ENCODE results near the gene TENM4. TPM values are rescaled to one million over a fixed set of nuclear protein-coding genes. Genes with fewer than 3 reads are reported as not detected.

Gene TENM4
- total RNA-seq, 1 donor from 2014 or later: 0.63 TPM

- no peak overlapping the region for H3K27ac ChIP-seq (replicated peaks)
- intact Hi-C loops (cut with micrococcal nuclease): no loop called here
- DNase-seq: no peak
- no peak overlapping the region for H3K4me3 ChIP-seq
- no peaks in the 10 kb centered on the region for H3K36me3 ChIP-seq
- no peak for TF ChIP-seq CTCF (IDR thresholded peaks at IDR 0.05; ENCODE audit: borderline replicate concordance)
- peaks cover 20% of the 10 kb centered on the region for H3K27me3 ChIP-seq (ENCODE audit: low read depth)
- H3K9me3 ChIP-seq (replicated peaks): no peaks in the 10 kb centered on the region
- no peaks in the 10 kb centered on the region for H3K4me1 ChIP-seq
Observed at GRCh38 chr11:78860720-78861422, 580.0 kb downstream of the TENM4 start.

- intact Hi-C loops (cut with micrococcal nuclease): no loop called here
- no peaks in the 10 kb centered on the region for H3K4me1 ChIP-seq
- H3K36me3 ChIP-seq: no peaks in the 10 kb centered on the region
- H3K27me3 ChIP-seq (ENCODE audit: low read depth): peaks cover 14% of the 10 kb centered on the region
- H3K4me3 ChIP-seq: no peak overlapping the region
- H3K27ac ChIP-seq (replicated peaks): no peak overlapping the region
- no peak for DNase-seq
- no peaks in the 10 kb centered on the region for H3K9me3 ChIP-seq (replicated peaks)
- TF ChIP-seq CTCF (IDR thresholded peaks at IDR 0.05; ENCODE audit: borderline replicate concordance): no peak
Observed at GRCh38 chr11:78857688-78858087, 583.1 kb downstream of the TENM4 start.

GRCh38 chr11:78856211-78856610 is 584.6 kb downstream of the TENM4 start:
- Histone ChIP-seq H3K27ac (replicated peaks) (no peak overlapping the region), H3K36me3 (no peaks in the 10 kb centered on the region), H3K4me1 (no peaks in the 10 kb centered on the region), H3K27me3 (ENCODE audit: low read depth) (peaks cover 14% of the 10 kb centered on the region), H3K4me3 (no peak overlapping the region), H3K9me3 (replicated peaks) (no peaks in the 10 kb centered on the region)
- intact Hi-C loops (cut with micrococcal nuclease): no loop called here
- no peak for TF ChIP-seq CTCF (IDR thresholded peaks at IDR 0.05; ENCODE audit: borderline replicate concordance)
- no peak for DNase-seq

- TF ChIP-seq CTCF (IDR thresholded peaks at IDR 0.05; ENCODE audit: borderline replicate concordance): no peak
- intact Hi-C loops (cut with micrococcal nuclease): no loop called here
Observed at GRCh38 chr11:78855116-78855515, 585.7 kb downstream of the TENM4 start.

GRCh38 chr11:78853521-78853920 is 587.3 kb downstream of the TENM4 start:
- Histone ChIP-seq H3K4me3 (no peak overlapping the region), H3K9me3 (replicated peaks) (no peaks in the 10 kb centered on the region), H3K4me1 (no peaks in the 10 kb centered on the region), H3K27ac (replicated peaks) (no peak overlapping the region), H3K27me3 (ENCODE audit: low read depth) (peaks cover 14% of the 10 kb centered on the region), H3K36me3 (no peaks in the 10 kb centered on the region)
- intact Hi-C loops (cut with micrococcal nuclease): no loop called here
- no peak for DNase-seq
- TF ChIP-seq CTCF (IDR thresholded peaks at IDR 0.05; ENCODE audit: borderline replicate concordance): no peak

More at GRCh38 chr11:78855116-78855515, 585.7 kb downstream of the TENM4 start:
- H3K27me3 ChIP-seq (ENCODE audit: low read depth): peaks cover 14% of the 10 kb centered on the region
- H3K36me3 ChIP-seq: no peaks in the 10 kb centered on the region
- H3K4me3 ChIP-seq: no peak overlapping the region
- no peaks in the 10 kb centered on the region for H3K9me3 ChIP-seq (replicated peaks)
- no peaks in the 10 kb centered on the region for H3K4me1 ChIP-seq
- no peak for DNase-seq
- H3K27ac ChIP-seq (replicated peaks): no peak overlapping the region
